HT1080 (cell line): ENCODE results near the gene FGD5. TPM values are rescaled to one million over a fixed set of nuclear protein-coding genes. Genes with fewer than 3 reads are reported as not detected.
"Not testable (repeated sequence)": the region's sequence is repeated elsewhere in the genome, so short reads cannot be mapped to it uniquely, and the experiment has no call there.

ENCODE experiments used
- DNase-seq: peaks from one replicate; pipeline ENCODE4 v3.0.0-alpha.2; 2015; ENCODE audit warnings: low read depth
- total RNA-seq: library from RNA; depleted of rRNA; stranded (reverse); fragments of >200 nt; shearing (Covaris generic); gene quantifications from 2 replicates; pipeline ENCODE4 v1.2.3, GENCODE V29; 2014

Gene FGD5
- total RNA-seq, 1 experiment from 2014 or later = not detected

DNA sequence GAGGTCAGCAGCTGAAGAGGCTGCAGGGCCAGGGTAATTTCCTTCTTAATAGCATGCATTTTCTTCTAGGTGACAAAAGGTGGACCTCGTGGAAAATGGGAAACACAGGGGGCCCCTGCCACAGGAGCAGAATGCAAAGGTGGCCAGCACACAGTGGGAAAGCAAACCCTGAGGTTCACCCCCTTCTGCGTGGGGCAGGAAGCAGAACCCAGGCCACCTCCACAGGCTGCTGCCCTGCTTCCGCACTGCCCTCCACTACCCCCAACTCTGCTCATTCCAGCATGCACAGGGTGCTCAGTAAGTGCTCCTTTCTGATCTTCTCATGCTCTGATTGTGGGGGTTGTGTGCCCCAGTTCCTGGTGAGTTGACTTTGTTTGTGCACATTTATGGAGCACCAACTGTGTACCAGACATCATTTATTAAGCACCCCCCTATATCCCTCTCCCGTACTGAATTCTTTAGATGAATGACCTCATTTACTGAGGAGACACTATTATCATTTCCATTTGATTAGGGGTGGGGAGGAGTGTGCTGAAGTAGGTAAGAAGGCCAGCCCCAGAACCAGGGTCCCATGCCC lies 12.7 kb upstream of the FGD5 start:
- DNase-seq = no peak

DNA sequence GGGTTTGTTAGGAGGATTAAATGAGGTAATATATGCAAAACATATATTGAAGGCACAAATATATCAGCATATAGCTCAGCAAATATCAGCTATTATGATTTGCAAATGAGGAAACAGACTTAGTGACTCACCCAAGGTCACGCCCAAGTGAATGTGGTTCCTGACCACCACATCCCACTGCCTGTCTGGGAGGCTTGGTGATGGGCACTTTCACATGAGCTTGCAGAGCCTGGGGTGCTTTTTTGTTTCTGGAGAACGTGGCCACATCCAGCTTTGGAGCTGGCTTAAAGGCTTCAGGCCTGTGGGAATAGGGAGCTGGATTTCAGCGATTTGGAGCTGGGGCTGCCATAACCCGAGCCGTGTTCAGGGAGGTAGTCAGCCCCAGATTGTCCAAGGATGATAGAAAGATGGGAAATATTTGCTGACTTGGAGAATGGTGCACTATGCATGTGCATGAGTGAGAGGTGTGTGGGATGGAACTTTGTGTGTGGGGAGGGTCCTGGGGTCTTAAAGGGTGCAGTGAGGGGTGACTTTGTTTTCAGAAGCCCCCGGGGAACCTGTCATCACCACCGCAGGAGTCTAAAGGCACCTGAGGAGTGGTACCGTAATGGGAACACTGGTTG lies 12.0 kb upstream of the FGD5 start:
- DNase-seq = peak; percentile 61

DNA sequence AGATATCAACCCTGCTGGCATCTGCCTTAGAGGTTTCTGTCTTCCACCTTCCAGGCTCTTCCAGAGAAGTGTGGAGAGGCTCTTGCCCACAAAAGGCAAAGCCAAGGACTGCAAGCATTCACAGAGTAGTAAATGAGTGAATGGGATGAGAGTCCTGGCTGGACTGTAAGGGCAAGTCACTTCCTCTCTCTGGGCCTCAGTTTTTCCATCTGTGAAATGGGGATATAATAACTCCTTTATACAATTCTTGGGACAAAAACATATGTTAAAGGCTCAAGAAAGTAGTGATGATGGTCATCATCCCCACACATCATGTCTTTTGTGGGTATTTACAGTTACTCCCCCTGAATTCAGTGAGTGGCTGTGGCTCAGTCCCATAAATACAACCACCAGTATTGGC lies 10.7 kb upstream of the FGD5 start:
- no peak for DNase-seq

DNA sequence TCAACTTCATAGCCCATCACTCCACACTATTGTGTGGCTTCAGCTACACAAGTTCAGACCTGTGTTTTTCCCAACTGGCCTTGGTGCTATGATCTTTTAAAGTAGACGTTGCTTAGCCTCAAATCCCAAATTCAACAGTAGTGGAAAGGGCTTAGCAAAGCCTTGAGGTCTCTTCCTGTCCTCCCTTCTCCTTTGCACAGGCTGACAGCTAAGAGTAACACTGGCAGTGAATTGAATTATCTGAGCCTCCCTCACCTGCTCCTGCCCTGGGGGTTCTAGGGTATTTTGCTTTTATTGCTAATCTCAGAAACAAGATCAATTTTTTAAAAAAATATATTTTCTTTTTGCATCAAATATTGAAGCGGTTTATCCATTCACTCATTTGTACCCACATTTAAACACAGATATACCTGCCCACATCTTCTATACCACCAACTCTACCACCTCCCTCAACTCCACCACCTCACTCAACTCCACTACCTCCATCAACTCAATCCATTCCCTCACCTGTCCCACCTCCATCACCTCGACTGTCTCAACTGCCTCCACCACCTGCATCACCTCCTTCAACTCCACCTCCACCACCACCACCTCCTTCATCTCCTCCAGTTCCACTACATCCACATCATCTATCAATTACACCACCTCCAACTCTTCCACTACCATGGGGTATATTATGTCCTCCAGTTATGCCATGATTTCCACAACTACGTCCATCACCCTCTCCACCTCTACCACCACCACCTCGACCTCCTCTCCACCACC lies 10.1 kb upstream of the FGD5 start:
- no peak for DNase-seq

DNA sequence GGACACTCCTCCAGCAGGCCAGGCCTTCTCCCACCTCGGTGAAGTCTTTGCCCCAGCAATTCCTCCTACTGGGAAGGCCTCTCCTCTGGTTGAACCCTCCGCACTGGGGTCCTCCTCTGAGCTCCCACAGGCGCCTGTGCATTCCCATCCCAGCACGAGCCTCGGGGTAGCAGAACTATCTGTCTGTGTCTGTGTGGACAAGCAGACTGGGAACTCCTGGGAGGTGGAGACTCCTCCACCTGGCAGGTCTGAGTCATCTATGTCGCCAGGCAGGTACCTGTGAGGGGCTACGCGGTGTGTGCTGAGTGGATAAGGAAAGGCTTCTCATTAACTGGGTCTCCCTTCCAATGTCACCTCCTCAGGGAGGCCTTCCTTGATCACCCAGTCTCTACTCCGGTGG lies 9.2 kb upstream of the FGD5 start:
- DNase-seq = not testable (repeated sequence)

DNA sequence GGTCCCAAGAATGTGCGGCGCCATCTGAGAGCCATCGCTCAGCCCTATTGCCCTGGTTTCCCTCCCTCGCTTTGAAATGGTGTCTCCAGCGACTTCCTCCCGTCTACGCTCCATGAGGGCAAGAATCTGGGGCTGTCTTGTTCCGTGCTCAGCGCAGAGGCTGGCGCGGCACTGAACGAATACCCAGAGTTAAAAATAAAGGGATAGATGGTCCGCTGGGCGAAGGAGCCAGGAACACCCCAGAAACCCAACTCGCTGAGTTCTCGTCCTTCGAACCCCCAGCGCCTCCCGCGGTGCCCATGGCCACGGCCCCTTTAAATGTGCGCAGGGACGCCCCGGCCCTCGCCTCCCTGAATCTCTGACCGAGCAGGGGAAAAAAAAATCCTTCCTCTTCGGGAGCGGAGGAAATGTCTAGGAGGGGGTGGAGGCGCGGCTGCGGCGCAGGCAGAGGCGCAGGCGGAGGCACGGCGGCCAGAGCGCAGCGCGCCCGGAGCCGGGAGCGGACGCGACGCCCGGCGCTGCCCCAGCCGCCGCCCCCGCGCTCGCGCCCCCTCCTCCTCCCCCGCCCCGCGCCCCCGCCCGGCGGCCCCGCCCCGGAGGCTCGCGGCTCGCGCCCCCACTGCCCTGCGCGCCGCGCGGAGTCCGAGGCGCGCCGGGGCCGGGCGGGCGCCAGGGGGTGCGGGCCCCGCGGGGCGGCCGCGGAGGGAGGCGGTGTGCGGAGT lies 8.5 kb upstream of the FGD5 start:
- no peak for DNase-seq

DNA sequence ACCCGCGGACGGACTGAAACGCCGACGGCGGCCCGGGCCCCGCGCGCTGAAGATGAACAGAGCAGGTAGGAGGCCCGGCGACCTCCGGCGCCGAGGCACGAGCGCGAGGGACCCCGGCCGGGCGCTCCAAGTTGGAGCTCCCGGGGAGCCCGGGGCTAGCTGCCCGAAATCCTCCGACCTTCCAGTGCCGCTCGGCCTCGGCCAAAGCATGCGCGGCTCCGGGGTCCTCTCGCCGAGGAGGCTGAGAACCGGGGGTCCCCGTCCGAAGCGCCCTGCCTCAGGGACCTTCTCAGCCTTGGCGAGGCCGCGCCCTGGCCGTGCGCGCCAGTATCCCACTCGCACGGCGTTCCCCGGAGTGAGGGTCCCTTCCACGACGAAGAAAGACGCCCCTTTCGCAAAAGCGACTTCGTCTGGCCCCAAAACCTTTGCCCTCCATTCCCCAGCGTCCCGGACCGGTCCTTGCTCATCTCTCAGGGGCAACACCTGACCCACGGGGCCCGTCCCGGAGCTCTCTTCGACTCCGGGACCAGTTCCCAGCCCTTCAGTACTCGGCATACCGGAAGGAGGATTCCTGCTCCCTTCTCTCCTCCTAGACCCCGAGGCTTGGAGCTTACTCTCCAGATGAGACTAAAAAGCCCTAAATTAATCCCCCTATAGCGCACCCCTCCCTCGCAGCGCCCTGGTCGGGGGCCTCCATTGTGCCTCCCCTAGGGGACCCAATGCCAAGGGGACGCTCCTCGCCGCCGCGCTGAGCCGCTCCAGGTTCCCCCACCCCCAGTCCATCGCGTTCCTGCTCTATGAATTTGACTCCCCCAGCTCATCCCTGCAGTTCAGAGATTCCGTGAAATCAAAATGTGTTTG lies 7.7 kb upstream of the FGD5 start:
- DNase-seq = no peak

DNA sequence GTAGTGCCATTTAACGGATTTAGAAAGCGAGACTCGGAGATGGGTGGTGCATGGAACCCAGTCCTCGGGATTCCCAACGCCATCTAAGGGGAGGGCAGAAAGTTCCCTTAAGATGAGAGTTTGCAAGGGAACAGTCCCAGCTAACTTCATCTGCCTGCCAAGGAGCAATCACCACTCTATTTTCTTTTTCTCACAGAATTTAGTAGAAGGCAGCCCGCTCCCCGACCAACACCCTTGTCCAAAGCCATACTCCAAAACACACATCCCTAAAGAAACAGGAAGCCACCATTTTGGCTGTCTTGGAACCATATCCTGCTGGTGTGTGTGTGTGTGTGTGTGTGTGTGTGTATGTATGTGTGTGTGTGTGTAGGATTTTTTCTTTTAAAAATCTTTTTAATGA lies 7.1 kb upstream of the FGD5 start:
- DNase-seq = no peak

DNA sequence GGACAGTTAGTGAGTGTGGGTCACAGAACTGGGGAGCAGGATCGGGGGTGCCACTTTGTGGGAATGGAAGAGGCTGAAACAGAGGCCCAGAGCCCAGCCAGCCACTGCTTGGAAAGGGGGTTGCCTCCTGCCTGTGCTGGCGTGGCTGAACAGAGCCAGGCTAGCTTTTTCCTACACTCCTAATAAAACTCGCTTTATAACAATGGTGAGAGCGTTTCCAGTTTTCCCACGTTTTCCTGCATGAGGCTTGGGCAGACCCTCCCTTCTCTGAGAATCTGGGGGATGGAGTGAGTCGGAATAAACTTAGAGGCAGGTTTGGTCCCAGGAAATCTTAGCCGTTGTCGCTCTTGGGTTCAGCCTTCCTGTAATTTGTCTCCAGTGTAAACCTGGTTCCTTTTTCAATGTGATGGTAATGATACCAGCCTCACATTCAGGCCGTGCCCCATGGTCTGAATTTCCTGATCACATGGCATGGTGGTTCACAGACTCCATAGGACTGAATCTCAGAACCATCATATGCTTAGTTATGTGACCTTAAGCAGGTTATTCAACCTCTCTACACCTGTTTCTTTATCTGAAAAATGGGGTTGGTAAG lies 6.5 kb upstream of the FGD5 start:
- DNase-seq = no peak

DNA sequence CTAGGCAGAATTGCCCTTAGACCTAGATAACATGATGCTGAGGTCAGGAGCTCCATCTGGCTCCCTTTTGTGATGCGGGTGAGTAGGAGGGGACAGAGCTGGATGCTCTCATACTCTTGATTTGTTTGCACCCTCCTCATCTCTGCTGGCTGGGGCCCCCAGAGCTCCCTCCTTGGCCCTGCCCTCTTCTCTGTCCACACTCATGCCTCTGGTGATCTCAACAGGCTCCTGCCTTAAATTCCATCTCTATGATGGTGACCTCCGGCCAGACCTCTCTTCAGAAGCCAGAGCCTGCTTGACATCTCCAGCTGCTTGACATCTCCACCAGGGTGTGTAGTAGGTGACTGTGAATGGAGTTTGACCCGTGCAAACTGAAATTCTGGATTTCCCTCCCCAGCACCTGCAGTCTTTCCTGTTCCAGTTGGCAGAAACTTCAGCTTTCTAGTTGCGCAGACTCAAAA lies 4.3 kb upstream of the FGD5 start:
- DNase-seq = no peak

DNA sequence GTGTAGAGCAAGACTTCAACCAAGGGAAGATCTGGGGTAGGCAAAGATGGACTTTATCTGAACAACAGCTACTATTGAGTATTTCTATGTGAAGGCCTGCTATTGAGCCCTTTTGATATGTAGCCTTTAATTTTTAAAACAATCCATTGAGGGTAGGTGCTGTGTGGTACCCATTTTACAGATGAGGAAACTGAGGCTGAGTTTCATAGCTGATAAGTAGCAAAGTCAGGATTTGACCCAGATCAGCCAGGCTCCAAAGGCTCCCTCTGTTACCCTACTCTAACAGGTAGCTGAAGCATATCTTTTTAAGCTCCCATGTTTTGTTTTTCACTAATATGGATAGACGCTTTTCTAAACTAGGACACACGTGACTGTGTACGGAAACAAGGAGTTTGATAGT lies 2.4 kb upstream of the FGD5 start:
- no peak for DNase-seq

DNA sequence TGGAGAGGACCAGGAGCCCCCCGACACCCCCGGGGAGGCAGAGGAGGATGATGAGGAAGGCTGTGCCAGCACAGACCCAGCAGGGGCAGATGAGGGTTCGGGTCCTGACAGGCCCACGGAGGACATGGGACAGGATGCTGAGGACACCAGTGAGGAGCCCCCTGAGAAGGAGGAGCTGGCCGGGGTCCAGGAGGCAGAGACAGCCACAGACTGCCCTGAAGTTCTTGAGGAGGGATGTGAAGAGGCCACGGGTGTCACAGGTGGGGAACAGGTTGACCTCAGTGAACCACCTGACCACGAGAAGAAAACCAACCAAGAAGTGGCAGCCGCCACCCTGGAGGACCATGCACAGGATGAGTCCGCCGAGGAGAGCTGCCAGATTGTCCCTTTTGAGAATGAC lies 909 bp downstream of the FGD5 start:
- no peak for DNase-seq

DNA sequence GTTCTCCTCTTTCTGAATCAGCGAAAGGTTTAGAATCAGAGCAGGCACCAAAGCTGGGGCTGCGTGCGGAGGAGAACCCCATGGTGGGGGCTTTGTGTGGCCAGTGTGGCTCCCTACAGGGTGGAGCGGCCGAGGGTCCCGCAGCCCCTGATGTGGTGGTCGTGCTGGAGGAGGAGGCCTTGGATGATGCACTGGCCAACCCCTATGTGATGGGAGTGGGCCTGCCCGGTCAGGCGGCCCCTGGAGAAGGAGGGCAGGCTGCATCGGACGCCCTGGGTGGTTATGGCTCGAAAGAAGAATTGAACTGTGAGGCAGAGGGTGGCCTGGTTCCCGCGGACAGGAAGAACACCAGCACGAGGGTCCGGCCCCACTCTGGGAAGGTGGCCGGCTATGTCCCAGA lies 1.4 kb downstream of the FGD5 start:
- no peak for DNase-seq

DNA sequence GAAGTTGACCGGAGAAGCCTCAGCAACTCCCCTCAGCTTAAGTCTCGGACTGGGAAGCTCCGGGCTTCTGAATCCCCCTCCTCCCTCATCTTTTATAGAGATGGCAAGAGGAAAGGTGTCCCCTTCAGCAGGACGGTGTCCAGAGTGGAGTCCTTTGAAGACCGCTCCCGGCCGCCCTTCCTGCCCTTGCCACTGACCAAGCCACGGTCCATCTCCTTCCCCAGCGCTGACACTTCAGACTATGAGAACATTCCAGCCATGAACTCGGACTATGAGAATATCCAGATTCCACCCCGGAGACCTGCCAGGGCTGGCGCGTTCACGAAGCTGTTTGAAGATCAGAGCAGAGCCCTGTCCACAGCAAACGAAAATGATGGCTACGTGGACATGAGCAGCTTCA lies 2.4 kb downstream of the FGD5 start:
- DNase-seq = no peak

DNA sequence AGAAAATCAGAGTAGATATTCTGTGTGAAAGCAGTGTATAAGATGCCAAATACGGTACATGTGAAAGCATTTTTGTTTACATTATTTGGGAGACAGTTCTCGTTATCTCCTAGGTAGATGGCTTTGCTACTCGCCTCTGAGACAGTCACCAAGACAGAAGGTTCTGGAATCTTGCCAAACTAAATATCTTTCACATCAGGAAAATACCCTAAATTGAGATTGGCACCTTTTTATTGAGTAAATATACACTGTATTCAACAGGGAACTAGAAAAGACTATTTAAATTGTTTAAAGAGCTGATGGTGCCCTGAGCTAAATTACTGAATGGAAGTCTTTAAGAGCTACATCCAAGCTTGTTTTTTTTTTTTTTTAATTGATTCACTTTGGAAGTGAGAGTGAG lies 3.4 kb downstream of the FGD5 start:
- DNase-seq = no peak

DNA sequence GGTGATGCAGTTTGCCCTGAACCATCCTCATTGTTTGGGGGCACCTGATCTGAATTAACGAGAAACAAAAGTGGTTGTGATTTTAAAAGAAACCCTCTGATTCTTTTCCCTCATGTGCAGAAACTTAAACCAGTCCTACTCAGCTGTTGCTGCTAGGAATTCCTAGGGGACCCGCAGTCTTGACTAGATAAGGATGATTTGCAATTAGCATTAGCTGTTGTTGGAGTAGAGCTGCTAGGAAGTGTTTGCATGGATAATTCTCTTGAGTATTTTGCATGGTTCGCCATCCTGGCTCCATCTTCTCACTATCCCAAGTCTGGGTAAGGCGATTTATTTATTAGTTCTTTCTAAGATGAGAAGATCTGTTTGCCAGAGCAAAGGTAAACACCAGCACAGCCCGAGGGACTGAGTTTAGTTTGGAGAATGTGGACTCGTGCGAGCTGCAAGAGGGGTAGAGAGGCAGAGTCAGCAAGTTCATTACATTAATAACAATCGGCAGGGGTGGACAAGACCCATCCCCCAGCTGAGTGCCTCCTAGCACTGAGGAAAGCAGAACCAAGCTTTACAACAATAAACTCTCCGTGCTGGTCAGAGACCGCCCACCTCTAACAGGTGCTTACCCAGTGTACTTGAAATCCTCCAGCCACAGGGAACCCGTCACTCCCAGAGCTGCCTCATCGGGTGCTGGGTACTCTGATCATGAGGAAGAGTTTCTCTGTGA lies 4.1 kb downstream of the FGD5 start:
- DNase-seq = no peak

DNA sequence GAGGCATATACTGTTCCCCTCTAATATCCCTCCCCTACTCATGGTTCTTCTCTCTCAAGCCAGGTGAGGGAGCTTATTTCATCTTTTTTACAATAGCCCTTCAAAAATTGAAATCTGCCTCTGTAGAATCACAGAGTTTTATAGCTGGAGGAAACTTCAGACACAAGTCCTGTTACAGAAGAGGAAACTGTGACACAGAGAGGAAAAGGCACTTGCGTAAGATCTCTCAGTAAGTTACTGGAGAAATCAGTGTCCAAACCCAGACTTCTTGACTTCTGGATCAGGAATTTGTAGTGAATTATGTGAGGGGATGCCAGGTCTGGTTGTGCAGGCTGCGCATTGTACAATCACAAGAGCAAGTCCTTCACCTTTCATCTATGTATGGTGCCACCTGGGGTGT lies 4.6 kb downstream of the FGD5 start:
- no peak for DNase-seq

DNA sequence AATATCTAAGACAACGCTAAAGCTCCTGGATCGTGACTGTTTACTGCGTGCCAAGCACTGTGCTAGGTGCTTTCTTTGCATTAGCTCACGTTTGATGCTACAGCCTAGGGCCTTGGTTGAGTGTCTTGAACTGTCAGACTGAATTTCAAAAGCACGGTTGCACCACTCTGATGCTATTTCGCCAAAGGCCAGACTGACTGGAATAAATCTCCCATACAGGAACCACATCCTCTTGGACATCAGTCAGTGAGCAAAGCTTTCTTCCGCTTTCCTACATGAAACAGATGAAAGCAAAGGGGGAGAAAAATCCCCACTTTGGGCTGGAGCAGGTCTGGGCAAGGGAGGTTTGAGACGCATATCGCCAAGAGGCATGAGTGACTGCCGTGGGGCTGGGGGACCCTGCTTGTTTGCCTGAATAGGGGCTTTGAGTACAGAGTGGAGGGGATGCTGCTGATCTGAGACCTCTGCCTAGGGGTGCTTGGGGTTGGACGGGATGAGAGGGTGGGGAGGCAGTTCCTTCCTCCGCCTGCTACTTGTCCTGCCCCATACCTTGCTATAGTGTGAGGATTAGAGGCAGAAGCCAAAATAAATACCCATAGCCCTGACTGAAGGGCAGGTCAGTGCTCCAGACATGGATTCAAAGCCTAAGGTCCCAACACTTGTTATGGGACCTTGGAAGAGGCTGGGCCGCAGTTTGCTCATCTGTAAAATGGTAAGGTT lies 5.3 kb downstream of the FGD5 start:
- DNase-seq = no peak

DNA sequence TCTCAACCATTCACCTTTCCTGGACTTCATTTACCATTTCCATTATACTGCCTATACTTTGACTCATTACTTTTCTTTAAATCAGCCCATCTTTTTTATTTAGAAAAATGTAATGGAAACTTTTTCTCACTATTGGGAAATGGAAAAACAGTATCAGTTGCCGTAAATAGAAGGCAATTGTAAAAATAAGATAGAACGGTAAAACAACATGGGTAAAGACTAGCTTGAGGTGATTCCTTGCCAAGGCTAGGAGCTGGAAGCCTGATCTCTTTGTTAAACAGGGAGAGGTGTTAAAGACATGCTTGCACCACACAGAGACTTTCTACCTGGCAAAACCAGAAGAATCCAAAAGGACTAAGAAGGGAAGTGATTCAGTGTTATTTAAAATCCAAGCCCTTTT lies 5.9 kb downstream of the FGD5 start:
- DNase-seq = no peak

DNA sequence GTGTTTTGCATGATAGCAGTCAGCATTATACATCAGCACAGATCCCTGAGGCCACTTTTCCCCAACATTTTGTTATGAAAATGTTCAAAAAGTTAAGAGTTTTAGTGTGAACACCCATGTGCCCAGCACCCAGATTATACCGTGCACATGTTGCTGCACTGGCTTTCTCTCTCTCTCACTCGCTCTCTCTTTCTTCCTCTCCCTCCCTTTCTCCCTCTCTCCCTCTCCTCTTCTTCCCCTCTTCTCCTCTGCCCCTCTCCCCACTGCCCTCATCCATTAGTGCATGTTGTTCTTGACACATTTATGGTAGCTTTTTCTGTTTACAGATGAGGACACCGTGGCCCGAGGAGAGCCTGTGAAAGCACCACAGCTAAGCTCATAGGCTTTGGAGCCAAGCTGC lies 7.3 kb downstream of the FGD5 start:
- no peak for DNase-seq
